Prostate gland (tissue), 2 donors: ENCODE data around the gene XAB2.

Experiments
- CTCF ChIP-seq, 4 experiments: fragments of 200-600 bp in 2 of 4; fragments of 450-650 bp in 2 of 4; sonication (generic) in 2 of 4; IDR thresholded peaks; 1 replicate in 3 of 4; 2 replicates in 1 of 4; pipeline ENCODE4 v1.5.1; 2016 to 2019; ENCODE audit warnings: antibody characterized with exemption in 4 of 4, mild to moderate bottlenecking in 2 of 4, moderate library complexity in 2 of 4
- POLR2A ChIP-seq: fragments of 450-650 bp; IDR thresholded peaks from one replicate; pipeline ENCODE4 v1.6.1; 2016; ENCODE audit warnings: antibody characterized with exemption, mild to moderate bottlenecking

GRCh38 chr19:7637374-7638256 is 8.3 kb upstream of the XAB2 start:
- TF ChIP-seq CTCF (IDR thresholded peaks at IDR 0.05): no peak
- TF ChIP-seq POLR2A: no peak
